Suprapubic skin (tissue), 3 donors: ENCODE data around the gene MS4A8.

Source experiments
- POLR2A ChIP-seq, 2 donors: fragments of 450-650 bp; IDR thresholded peaks; one replicate each; pipeline ENCODE4 v1.6.1; 2017; ENCODE audit warnings: antibody characterized with exemption in 2 of 2, mild to moderate bottlenecking in 2 of 2, moderate library complexity in 2 of 2
- TF ChIP-seq, protein P1 (sequence below), 2 donors: fragments of 200-600 bp in 1 of 2; fragments of 450-650 bp in 1 of 2; sonication (generic) in 1 of 2; IDR thresholded peaks; one replicate each; pipeline ENCODE4 v1.5.1; 2016 to 2019; ENCODE audit warnings: antibody characterized with exemption in 2 of 2, mild to moderate bottlenecking in 1 of 2, moderate library complexity in 1 of 2

DNA sequence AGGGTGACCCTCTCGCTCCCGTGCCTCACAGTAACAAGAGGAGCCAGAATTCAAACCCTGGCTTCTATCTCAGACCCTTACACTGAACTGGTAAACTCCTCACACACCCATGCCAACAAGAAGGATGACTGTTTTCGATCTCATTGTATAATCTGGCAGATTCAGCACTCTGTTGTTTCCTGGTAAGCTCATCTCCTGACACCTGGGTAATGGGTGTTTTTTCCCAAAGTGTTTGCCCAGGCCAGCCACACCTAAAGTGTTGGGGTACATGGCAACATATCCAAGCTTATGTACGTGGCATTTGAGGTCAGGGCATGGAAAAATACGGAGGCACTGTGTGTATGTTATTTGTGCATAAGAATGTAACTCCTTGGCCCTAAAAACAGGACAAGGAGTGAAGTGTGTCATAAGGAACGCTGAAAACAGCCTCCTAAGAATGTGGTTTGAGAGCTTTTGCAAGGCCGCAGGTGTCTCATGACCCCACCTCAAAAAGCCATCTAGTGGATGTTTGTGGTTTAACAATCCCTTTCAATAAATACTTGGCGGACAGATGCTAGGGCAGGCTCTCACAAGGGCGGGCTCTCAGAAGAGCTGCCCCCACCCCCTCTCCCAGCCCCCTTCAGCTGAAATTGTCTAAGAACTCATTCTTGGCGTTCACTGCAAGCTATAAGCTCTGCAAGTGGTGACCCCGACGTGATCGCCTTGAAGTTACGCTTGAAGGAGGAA lies 57.1 kb downstream of the MS4A8 start, which contains the start of gene MS4A15:
- TF ChIP-seq, protein P1, sequence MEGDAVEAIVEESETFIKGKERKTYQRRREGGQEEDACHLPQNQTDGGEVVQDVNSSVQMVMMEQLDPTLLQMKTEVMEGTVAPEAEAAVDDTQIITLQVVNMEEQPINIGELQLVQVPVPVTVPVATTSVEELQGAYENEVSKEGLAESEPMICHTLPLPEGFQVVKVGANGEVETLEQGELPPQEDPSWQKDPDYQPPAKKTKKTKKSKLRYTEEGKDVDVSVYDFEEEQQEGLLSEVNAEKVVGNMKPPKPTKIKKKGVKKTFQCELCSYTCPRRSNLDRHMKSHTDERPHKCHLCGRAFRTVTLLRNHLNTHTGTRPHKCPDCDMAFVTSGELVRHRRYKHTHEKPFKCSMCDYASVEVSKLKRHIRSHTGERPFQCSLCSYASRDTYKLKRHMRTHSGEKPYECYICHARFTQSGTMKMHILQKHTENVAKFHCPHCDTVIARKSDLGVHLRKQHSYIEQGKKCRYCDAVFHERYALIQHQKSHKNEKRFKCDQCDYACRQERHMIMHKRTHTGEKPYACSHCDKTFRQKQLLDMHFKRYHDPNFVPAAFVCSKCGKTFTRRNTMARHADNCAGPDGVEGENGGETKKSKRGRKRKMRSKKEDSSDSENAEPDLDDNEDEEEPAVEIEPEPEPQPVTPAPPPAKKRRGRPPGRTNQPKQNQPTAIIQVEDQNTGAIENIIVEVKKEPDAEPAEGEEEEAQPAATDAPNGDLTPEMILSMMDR (IDR thresholded peaks at IDR 0.05) = no peak
- TF ChIP-seq POLR2A (IDR thresholded peaks at IDR 0.05) = no peak
